Measurements from ENCODE around the gene DNAH6.
"Not testable (repeated sequence)": the region's sequence is repeated elsewhere in the genome, so short reads cannot be mapped to it uniquely, and the experiment has no call there.

The DNAH6 gene

DNA sequence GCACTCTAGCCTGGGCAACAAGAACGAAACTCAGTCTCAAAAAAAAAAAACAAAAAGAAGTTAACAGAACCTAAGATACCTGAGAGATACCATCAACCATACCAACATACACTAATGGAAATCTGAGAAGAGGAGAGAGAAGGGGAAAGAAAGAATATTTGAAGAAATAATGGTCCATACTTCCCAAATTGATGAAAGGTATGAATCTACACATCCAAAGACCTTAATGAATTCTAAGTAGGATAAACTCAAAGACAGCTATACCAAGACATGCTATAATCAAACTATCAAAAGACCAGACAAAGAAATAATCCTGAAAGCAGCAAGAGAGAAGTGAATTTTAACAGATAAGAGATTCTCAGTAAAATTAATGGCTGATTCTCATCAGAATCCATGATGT lies 255.0 kb downstream of the DNAH6 start:
- FAIRE-seq (no peak), DNase-seq (ENCODE audit: insufficient read length, low spot score) (no peak)
- TF ChIP-seq POU2F2 (IDR thresholded peaks at IDR 0.05; ENCODE audit: low read depth, low read length) (no peak), POLR2A (IDR thresholded peaks at IDR 0.05; ENCODE audit: low read depth, low read length) (no peak), POLR2AphosphoS5 (IDR thresholded peaks at IDR 0.05; ENCODE audit: low read depth, low read length) (no peak), PAX5 (IDR thresholded peaks at IDR 0.05; ENCODE audit: insufficient read depth, low read length, severe bottlenecking) (no peak)

DNA sequence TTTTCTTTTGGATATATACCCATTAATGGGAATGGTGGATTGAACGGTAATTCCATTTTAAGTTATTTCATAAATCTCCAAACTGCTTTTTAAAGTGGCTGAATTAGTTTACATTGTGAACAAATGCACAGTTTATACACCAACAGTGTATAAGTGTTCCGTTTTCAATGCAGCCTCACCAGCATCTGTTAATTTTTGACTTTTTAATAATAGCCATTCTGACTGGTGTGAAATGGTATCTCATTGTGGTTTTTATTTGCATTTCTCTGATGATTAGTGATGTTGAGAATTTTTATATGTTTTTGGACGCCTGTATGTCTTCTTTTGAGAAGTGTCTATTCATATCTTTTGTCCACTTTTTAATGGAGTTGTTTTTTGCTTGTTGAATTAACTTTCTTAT lies 257.3 kb downstream of the DNAH6 start:
- not testable (repeated sequence) for FAIRE-seq; DNase-seq (ENCODE audit: insufficient read length, low spot score)

DNA sequence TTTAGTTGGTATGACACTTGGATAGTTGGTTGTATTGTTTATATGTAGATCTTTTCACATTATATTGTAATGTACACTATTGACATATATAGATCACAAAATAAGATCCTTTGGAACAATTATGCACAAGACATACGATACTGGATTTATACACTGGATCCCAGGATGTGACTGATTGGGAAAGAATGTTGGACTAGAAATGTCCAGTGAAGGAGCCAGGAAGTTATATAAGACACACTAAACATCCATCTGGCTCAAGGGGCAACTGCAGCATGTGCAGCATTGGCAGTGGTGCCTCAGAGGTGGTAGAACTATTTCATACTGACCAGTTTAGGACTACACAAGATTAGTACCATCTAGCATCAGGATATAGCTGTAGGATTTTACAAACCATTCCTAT lies 259.7 kb downstream of the DNAH6 start:
- no peak for FAIRE-seq
- TF ChIP-seq POLR2AphosphoS5 (IDR thresholded peaks at IDR 0.05; ENCODE audit: low read depth, low read length) (no peak), SPI1 (IDR thresholded peaks at IDR 0.05; ENCODE audit: low read depth, low read length) (no peak), TAF1 (IDR thresholded peaks at IDR 0.05; ENCODE audit: low read depth, low read length) (no peak), POLR2A (IDR thresholded peaks at IDR 0.05; ENCODE audit: low read depth, low read length) (no peak), PAX5 (IDR thresholded peaks at IDR 0.05; ENCODE audit: insufficient read depth, low read length, severe bottlenecking) (no peak), POU2F2 (IDR thresholded peaks at IDR 0.05; ENCODE audit: low read depth, low read length) (no peak)
- DNase-seq (ENCODE audit: insufficient read length, low spot score), result no peak

DNA sequence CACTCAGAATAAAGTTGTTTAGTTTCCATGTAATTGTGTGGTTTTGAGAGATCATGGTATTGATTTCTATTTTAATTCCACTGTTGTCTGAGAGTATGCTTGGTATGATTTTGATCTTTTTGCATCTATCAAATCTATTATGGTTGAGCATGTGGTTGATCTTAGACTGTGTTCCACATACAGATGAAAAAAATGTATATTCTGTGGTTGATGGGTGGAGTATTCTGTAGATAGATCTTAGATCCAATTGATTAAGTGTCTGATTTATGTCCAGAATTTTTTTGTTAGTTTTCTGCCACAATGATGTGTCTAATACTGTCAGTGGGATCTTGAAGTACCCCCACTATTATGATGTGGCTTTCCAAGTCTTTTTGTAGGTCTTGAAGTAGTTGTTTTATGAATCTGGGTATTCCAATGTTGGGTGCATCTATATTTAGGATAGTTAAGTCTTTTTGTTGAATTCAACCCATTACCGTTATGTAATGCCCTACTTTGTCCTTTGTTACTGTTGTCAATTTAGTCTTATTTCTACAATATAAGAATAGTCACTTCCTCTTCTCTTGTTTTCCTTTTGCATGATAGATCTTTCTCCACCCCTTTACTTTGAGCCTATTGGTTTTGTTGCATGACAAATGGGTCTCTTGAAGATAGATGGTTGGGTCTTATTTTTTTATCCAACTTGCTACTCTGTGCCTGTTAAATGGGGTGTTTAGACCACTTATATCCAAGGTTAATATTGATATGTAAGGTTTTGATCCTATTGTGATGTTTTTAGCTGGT lies 262.8 kb downstream of the DNAH6 start:
- no peak for DNase-seq (ENCODE audit: insufficient read length, low spot score)
- TF ChIP-seq SPI1 (IDR thresholded peaks at IDR 0.05; ENCODE audit: low read depth, low read length) (no peak), POLR2AphosphoS5 (IDR thresholded peaks at IDR 0.05; ENCODE audit: low read depth, low read length) (no peak), PAX5 (IDR thresholded peaks at IDR 0.05; ENCODE audit: insufficient read depth, low read length, severe bottlenecking) (no peak), TAF1 (IDR thresholded peaks at IDR 0.05; ENCODE audit: low read depth, low read length) (no peak), POU2F2 (IDR thresholded peaks at IDR 0.05; ENCODE audit: low read depth, low read length) (no peak), POLR2A (IDR thresholded peaks at IDR 0.05; ENCODE audit: low read depth, low read length) (no peak)
- FAIRE-seq, result no peak

DNA sequence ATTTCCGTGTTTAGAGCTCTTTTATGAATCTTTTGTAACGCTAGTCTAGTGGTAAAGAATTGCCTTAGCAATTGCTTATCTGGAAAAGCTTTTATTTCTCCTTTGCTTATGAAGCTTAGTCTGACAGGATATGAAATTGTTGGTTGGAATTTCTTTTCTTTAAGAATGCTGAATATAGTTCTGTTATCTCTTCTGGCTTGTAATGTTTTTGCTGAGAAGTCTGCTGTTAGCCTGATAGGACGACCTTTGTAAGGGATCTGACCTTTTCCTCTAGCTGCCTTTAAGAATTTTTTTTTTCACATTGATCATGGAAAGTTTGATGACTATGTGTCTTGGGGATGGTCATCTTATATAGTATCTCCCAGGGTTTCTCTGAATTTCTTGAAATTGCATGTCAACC lies 263.5 kb downstream of the DNAH6 start:
- TF ChIP-seq POU2F2 (IDR thresholded peaks at IDR 0.05; ENCODE audit: low read depth, low read length) (no peak), SPI1 (IDR thresholded peaks at IDR 0.05; ENCODE audit: low read depth, low read length) (no peak), POLR2AphosphoS5 (IDR thresholded peaks at IDR 0.05; ENCODE audit: low read depth, low read length) (no peak), POLR2A (IDR thresholded peaks at IDR 0.05; ENCODE audit: low read depth, low read length) (no peak), PAX5 (IDR thresholded peaks at IDR 0.05; ENCODE audit: insufficient read depth, low read length, severe bottlenecking) (no peak), TAF1 (IDR thresholded peaks at IDR 0.05; ENCODE audit: low read depth, low read length) (no peak)
- FAIRE-seq (no peak), DNase-seq (ENCODE audit: insufficient read length, low spot score) (no peak)

DNA sequence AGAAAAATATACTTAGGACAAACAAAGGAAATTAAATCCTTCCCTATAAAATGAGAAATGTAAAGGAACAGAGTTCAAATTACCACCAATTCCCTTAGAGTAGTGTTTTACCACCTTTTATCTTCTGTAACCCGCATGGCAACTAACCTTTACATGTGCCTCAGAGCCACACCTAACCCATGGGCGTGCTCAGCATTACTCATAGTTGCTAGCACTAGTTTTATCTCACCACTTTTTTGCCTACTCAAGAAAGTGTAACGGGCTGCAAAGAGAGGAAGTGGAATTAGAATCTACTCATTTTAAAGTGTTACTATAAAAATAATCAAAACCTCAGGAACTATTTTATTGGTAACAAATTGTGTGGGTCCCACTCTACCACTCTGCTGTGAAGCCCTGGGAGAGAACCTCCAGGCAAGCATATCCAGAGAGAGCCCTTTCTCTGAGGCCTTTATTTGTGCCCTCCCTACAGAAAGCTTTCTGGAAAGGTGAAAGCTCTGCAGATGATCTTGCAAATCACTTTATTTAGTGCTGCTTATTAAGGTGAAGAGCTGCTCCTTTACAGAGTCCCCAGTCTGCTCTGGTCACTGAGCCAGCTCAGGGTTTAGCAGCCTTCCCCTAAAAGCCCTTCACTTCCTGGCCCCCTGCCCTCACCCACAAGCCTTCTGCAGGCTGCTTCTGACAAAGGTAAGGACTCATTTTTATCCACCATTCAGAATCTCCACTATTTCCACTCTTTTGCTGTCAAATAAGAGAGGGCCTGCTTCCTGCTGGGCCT lies 265.8 kb downstream of the DNAH6 start:
- FAIRE-seq (no peak), DNase-seq (ENCODE audit: insufficient read length, low spot score) (no peak)
- TF ChIP-seq POLR2AphosphoS5 (IDR thresholded peaks at IDR 0.05; ENCODE audit: low read depth, low read length) (no peak), PAX5 (IDR thresholded peaks at IDR 0.05; ENCODE audit: insufficient read depth, low read length, severe bottlenecking) (no peak), POLR2A (IDR thresholded peaks at IDR 0.05; ENCODE audit: low read depth, low read length) (no peak), POU2F2 (IDR thresholded peaks at IDR 0.05; ENCODE audit: low read depth, low read length) (no peak), SPI1 (IDR thresholded peaks at IDR 0.05; ENCODE audit: low read depth, low read length) (peak; percentile 81), TAF1 (IDR thresholded peaks at IDR 0.05; ENCODE audit: low read depth, low read length) (no peak)

DNA sequence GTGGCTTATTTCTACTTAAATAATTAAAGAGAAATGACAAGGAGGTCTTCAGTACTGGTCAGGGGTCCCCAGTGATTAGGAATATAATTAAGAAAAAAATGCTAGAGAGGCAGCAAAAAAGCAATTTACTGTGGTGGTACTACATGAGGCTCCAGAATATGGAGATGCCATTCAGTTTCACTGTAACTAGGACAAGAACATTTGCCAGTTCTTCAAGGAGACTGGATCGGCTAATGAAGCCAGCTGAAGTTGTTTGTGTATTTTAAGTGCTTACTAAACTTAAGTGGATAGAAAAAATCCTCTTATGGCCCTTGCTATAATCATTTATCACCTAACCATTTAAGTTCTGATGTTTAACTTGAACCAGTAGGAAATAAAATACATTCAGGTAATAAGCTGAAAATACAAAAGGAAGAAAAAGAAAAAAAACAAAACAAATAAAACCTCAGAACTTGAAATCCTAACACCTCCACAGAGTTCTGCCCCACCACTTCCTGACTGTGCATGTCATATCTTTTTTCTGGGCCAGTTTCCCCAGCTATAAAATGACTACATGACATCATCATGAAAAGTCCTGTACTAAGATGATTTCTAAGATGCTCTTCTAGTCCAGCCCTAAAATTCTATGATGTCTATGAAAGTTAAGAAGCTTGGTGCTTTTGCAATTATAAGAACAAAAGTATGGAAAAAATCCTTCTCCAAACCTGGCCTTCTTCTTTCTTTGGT lies 266.6 kb downstream of the DNAH6 start:
- TF ChIP-seq POLR2A (IDR thresholded peaks at IDR 0.05; ENCODE audit: low read depth, low read length) (no peak), POU2F2 (IDR thresholded peaks at IDR 0.05; ENCODE audit: low read depth, low read length) (no peak), TAF1 (IDR thresholded peaks at IDR 0.05; ENCODE audit: low read depth, low read length) (no peak), SPI1 (IDR thresholded peaks at IDR 0.05; ENCODE audit: low read depth, low read length) (no peak), PAX5 (IDR thresholded peaks at IDR 0.05; ENCODE audit: insufficient read depth, low read length, severe bottlenecking) (no peak), POLR2AphosphoS5 (IDR thresholded peaks at IDR 0.05; ENCODE audit: low read depth, low read length) (no peak)
- DNase-seq (ENCODE audit: insufficient read length, low spot score), result no peak
- no peak for FAIRE-seq

DNA sequence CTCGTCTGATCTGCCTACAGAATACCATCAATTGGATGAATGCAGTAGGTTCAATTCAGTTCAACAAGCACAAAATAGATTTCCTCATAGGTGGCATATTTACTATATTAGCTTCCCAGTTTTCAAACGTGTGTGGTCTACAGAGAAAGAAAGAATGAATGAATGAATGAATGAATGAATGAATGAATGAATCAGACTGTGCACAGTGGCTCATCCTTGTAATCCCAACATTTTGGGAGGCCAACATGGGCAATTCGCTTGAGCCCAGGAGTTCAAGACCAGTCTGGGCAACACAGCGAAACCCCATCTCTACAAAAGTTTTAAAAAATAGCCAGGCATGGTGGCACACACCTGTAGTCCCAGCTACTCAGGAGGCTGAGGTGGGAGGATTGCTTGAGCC lies 269.7 kb downstream of the DNAH6 start:
- TF ChIP-seq SPI1 (IDR thresholded peaks at IDR 0.05; ENCODE audit: low read depth, low read length) (no peak), POU2F2 (IDR thresholded peaks at IDR 0.05; ENCODE audit: low read depth, low read length) (no peak), PAX5 (IDR thresholded peaks at IDR 0.05; ENCODE audit: insufficient read depth, low read length, severe bottlenecking) (no peak)
- FAIRE-seq, result no peak

DNA sequence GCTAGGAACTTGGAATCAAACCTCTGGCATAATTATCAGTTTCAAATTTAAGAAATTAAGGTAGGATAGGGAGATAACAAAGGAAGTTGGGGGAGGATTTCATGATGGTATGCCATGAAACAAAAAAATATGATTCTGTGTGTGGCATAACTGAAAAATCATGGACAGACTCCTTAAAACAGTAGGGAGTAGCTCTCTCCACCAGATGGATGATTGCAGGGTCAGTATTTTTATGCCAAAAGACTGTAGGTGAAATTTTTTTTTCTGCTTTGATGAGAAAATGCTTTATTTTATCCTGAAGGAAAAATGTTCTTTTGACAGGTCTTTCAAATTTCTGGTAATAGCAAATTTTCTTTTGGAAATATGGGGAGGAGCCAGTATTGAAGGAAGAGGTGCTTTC lies 270.3 kb downstream of the DNAH6 start:
- no peak for DNase-seq (ENCODE audit: insufficient read length, low spot score)
- TF ChIP-seq SPI1 (IDR thresholded peaks at IDR 0.05; ENCODE audit: low read depth, low read length) (no peak), TAF1 (IDR thresholded peaks at IDR 0.05; ENCODE audit: low read depth, low read length) (no peak), POLR2AphosphoS5 (IDR thresholded peaks at IDR 0.05; ENCODE audit: low read depth, low read length) (no peak), POU2F2 (IDR thresholded peaks at IDR 0.05; ENCODE audit: low read depth, low read length) (no peak), POLR2A (IDR thresholded peaks at IDR 0.05; ENCODE audit: low read depth, low read length) (no peak)
- no peak for FAIRE-seq

More for the DNA sequence above, 269.7 kb downstream of the DNAH6 start:
- no peak for DNase-seq (ENCODE audit: insufficient read length, low spot score)
